Endodermal cell (in vitro differentiated cells): Measurements from ENCODE around the gene MYO16. TPM values are rescaled to one million over a fixed set of nuclear protein-coding genes. Genes with fewer than 3 reads are reported as not detected.
A peak's percentile ranks its signal among the peaks of the same experiment; 100 is the strongest.

ENCODE experiments used
- DNase-seq: peaks from one replicate; pipeline ENCODE4 v3.0.0-alpha.2; 2017
- H3K27ac ChIP-seq: 2 replicates; pipeline ENCODE4 v1.5.1; 2013; ENCODE audit warnings: mild to moderate bottlenecking, low read depth, low read length, moderate library complexity
- H3K27me3 ChIP-seq: 2 replicates; pipeline ENCODE4 v1.6.1; 2013; ENCODE audit warnings: mild to moderate bottlenecking, low read length, moderate library complexity; ENCODE audit not compliant: insufficient read depth, control insufficient read depth, poor library complexity, severe bottlenecking
- H3K36me3 ChIP-seq: 2 replicates; pipeline ENCODE4 v1.7.0; 2013; ENCODE audit warnings: mild to moderate bottlenecking, low read length, moderate library complexity; ENCODE audit not compliant: control insufficient read depth, insufficient read depth
- H3K4me1 ChIP-seq: one replicate; pipeline ENCODE4 v1.7.0; 2013; ENCODE audit warnings: low read length; ENCODE audit not compliant: control insufficient read depth, insufficient read depth
- H3K4me3 ChIP-seq: 2 replicates; pipeline ENCODE4 v1.5.1; 2013; ENCODE audit warnings: mild to moderate bottlenecking, low read length, moderate library complexity
- H3K9ac ChIP-seq: 2 replicates; pipeline ENCODE4 v1.6.1; 2013; ENCODE audit warnings: mild to moderate bottlenecking, low read length, moderate library complexity; ENCODE audit not compliant: poor library complexity, severe bottlenecking; ENCODE audit errors: extremely low read depth
- H3K9me3 ChIP-seq: 2 replicates; pipeline ENCODE4 v1.6.1; 2013; ENCODE audit warnings: mild to moderate bottlenecking, low read length, moderate library complexity; ENCODE audit not compliant: control insufficient read depth
- H3K27ac Mint-ChIP-seq: 2 replicates; pipeline ENCODE4 v1.8.0; 2020; ENCODE audit warnings: mixed read lengths
- H3K27me3 Mint-ChIP-seq: 2 replicates; pipeline ENCODE4 v1.8.0; 2021; ENCODE audit warnings: mild to moderate bottlenecking, mixed read lengths; ENCODE audit not compliant: insufficient read depth
- H3K36me3 Mint-ChIP-seq: 2 replicates; pipeline ENCODE4 v1.8.0; 2020; ENCODE audit warnings: low read depth, mixed read lengths
- H3K4me1 Mint-ChIP-seq: 2 replicates; pipeline ENCODE4 v1.8.0; 2020; ENCODE audit warnings: mixed read lengths
- H3K4me3 Mint-ChIP-seq: 2 replicates; pipeline ENCODE4 v1.8.0; 2020; ENCODE audit warnings: mild to moderate bottlenecking, moderate library complexity, mixed read lengths
- H3K9me3 Mint-ChIP-seq: 2 replicates; pipeline ENCODE4 v1.8.0; 2020; ENCODE audit warnings: mild to moderate bottlenecking, mixed read lengths
- WGBS, 2 experiments: methylation state at CpG; one replicate each; pipeline versions ENCODE4 v1.1.5 to v1.1.7; 2013; ENCODE audit warnings: missing lambda C conversion rate in 2 of 2, mixed read lengths in 1 of 2; ENCODE audit not compliant: insufficient coverage in 1 of 2, insufficient read length in 1 of 2; 5-methylcytosine and 5-hydroxymethylcytosine counted together
- total RNA-seq, 2 donors: library from RNA; stranded (reverse); fragmentation: NEBNext Ultra II Directional in 1 of 2; extraction: Animal tissue kit (Norgen Biotek cat#: 25700) in 1 of 2; gene quantifications; 2 replicates in 1 of 2; 3 replicates in 1 of 2; pipeline ENCODE4 v1.2.1, GENCODE V29; 2021
- TF ChIP-seq, protein P1 (sequence below): fragments of 200-600 bp; sonication (generic); conservative IDR thresholded peaks from 2 replicates; pipeline ENCODE4 v1.5.0; 2021; ENCODE audit warnings: antibody characterized with exemption, mild to moderate bottlenecking

The MYO16 gene
- total RNA-seq, 2 donors from 2014 or later = 0.70 to 1.2 TPM

DNA sequence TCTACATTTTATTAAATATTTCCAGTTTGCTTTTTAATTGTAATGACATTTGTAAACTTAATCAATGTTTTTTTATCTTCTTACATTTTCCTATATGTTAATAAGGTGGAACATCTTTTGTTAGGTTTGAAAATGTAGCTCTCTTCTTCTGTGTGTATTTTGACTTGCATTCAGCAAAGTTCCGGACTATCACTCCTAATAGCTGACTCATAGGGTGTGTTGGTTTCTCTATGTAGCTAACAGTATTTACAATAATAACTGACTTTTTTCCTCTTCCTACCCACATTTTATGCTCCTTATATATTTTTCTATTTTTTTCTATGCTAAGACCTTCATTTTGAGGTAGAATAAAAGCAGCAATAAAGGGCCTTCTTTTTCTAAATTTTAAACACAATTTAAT lies 28.1 kb downstream of the MYO16 start:
- Histone ChIP-seq H3K4me1 (no peaks in the 10 kb centered on the region), H3K4me3 (no peak overlapping the region), H3K36me3 (no peaks in the 10 kb centered on the region), H3K27ac (no peak overlapping the region), H3K9me3 (no peaks in the 10 kb centered on the region), H3K9ac (no peak overlapping the region), H3K27me3 (no peaks in the 10 kb centered on the region)
- TF ChIP-seq, protein P1, sequence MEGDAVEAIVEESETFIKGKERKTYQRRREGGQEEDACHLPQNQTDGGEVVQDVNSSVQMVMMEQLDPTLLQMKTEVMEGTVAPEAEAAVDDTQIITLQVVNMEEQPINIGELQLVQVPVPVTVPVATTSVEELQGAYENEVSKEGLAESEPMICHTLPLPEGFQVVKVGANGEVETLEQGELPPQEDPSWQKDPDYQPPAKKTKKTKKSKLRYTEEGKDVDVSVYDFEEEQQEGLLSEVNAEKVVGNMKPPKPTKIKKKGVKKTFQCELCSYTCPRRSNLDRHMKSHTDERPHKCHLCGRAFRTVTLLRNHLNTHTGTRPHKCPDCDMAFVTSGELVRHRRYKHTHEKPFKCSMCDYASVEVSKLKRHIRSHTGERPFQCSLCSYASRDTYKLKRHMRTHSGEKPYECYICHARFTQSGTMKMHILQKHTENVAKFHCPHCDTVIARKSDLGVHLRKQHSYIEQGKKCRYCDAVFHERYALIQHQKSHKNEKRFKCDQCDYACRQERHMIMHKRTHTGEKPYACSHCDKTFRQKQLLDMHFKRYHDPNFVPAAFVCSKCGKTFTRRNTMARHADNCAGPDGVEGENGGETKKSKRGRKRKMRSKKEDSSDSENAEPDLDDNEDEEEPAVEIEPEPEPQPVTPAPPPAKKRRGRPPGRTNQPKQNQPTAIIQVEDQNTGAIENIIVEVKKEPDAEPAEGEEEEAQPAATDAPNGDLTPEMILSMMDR = no peak
- Mint-ChIP-seq H3K36me3 (no peaks in the 10 kb centered on the region), H3K4me1 (no peaks in the 10 kb centered on the region), H3K9me3 (peaks cover 10% of the 10 kb centered on the region), H3K4me3 (no peak overlapping the region), H3K27ac (no peak overlapping the region), H3K27me3 (no peaks in the 10 kb centered on the region)
- no peak for DNase-seq
- WGBS, 2 experiments = 100% methylated on average over 1 of the region's 1 CpG; no CpG with 5 or more reads in 1 of the 2 experiments

DNA sequence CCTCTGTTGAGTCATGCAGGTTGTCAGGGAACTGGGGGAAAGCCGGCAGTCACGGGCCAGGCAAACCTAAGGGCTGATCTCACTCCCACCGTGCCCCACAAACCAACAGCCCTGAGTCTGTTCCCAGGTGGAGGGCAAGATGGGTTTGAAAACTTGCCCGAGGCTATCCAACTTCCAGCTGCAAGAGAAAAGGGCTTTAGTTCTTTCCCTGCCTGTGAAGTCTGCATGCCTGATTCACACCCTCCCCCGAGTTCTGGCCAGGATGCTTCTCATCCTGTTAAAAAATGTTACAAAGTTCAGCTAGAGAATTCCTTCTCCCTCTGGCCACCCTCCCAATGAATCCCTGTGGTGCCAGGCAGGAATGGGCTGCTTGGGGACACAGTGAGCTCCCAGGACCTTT lies 33.1 kb downstream of the MYO16 start:
- H3K27me3 ChIP-seq = no peaks in the 10 kb centered on the region
- Mint-ChIP-seq H3K9me3 (peaks cover 17% of the 10 kb centered on the region), H3K36me3 (no peaks in the 10 kb centered on the region), H3K4me3 (no peak overlapping the region), H3K27ac (no peak overlapping the region), H3K27me3 (no peaks in the 10 kb centered on the region), H3K4me1 (no peaks in the 10 kb centered on the region)
- no peak overlapping the region for H3K4me3 ChIP-seq
- no peaks in the 10 kb centered on the region for H3K4me1 ChIP-seq
- H3K36me3 ChIP-seq = no peaks in the 10 kb centered on the region
- H3K9me3 ChIP-seq = no peaks in the 10 kb centered on the region
- no peak overlapping the region for H3K27ac ChIP-seq
- TF ChIP-seq, protein P1 = no peak
- peak; percentile 58 for DNase-seq
- no peak overlapping the region for H3K9ac ChIP-seq
- WGBS, 2 experiments = 82 to 84% methylated on average over 2 to 5 of the region's 5 CpGs

DNA sequence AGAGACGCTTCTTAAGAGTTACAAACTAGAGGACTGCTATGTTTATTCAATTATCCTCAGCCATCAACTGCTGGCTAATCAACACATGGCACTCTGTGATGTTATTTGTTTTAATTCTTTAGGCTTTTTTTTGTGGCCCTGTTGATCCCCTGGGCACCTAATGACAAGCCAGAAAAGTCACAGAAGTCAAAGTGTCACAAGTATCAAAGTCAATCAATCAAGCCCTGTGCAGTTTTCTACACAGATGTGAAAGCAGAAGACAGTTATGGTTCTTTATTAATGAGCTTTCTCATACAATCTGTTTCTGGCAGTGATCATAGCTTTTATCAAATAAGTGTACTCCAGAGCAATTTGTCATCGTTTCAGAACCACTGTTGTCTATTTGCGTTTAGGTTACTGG lies 34.3 kb downstream of the MYO16 start:
- Mint-ChIP-seq H3K27me3 (no peaks in the 10 kb centered on the region), H3K4me1 (no peaks in the 10 kb centered on the region)
- WGBS, 2 experiments = 89 to 100% methylated on average over 1 to 2 of the region's 3 CpGs

More for the DNA sequence above, 34.3 kb downstream of the MYO16 start:
- H3K36me3 Mint-ChIP-seq = no peaks in the 10 kb centered on the region
- H3K9me3 Mint-ChIP-seq = peaks cover 17% of the 10 kb centered on the region
- no peak overlapping the region for H3K27ac Mint-ChIP-seq
- H3K4me1 ChIP-seq = no peaks in the 10 kb centered on the region
- no peak overlapping the region for H3K4me3 ChIP-seq
- no peaks in the 10 kb centered on the region for H3K36me3 ChIP-seq
- TF ChIP-seq, protein P1 = no peak
- no peak overlapping the region for H3K9ac ChIP-seq
- no peaks in the 10 kb centered on the region for H3K27me3 ChIP-seq
- no peak overlapping the region for H3K27ac ChIP-seq
- H3K4me3 Mint-ChIP-seq = no peak overlapping the region
- DNase-seq = no peak
- no peaks in the 10 kb centered on the region for H3K9me3 ChIP-seq
